ENCODE results near the gene SLC35D3.
A peak's percentile ranks its signal among the peaks of the same experiment; 100 is the strongest.
"Not testable (repeated sequence)": the region's sequence is repeated elsewhere in the genome, so short reads cannot be mapped to it uniquely, and the experiment has no call there.

The SLC35D3 gene

GRCh38 chr6:136961848-136962247, 39.7 kb downstream of the SLC35D3 start:
- no peak overlapping the region for H3K27ac ChIP-seq
- DNase-seq (ENCODE audit: low read depth, low spot score), result no peak

GRCh38 chr6:136962661-136963060, 40.6 kb downstream of the SLC35D3 start:
- no peak overlapping the region for H3K27ac ChIP-seq
- DNase-seq (ENCODE audit: low read depth, low spot score), result no peak

- H3K27ac ChIP-seq, result no peak overlapping the region
- DNase-seq (ENCODE audit: low read depth, low spot score), result no peak
These were observed 41.2 kb downstream of the SLC35D3 start for GRCh38 chr6:136963259-136963658.

GRCh38 chr6:136964398-136964797, 42.3 kb downstream of the SLC35D3 start:
- no peak for DNase-seq (ENCODE audit: low read depth, low spot score)
- no peak overlapping the region for H3K27ac ChIP-seq

- peak; percentile 31 for DNase-seq (ENCODE audit: low read depth, low spot score)
These were observed 46.0 kb downstream of the SLC35D3 start for GRCh38 chr6:136967876-136968752.

GRCh38 chr6:136968837-136969236, 46.7 kb downstream of the SLC35D3 start:
- DNase-seq (ENCODE audit: low read depth, low spot score), result no peak
- H3K27ac ChIP-seq, result peak overlapping the region; percentile 58

More at GRCh38 chr6:136967876-136968752, 46.0 kb downstream of the SLC35D3 start:
- H3K27ac ChIP-seq, result no peak overlapping the region

GRCh38 chr6:136969433-136969832, 47.3 kb downstream of the SLC35D3 start:
- H3K27ac ChIP-seq, result peak overlapping the region; percentile 58
- DNase-seq (ENCODE audit: low read depth, low spot score), result peak; percentile 49

- H3K27ac ChIP-seq, result peak overlapping the region; percentile 58
- peak; percentile 37 for DNase-seq (ENCODE audit: low read depth, low spot score)
These were observed 47.8 kb downstream of the SLC35D3 start for GRCh38 chr6:136969930-136970329.

GRCh38 chr6:136971609-136972008, 49.5 kb downstream of the SLC35D3 start:
- DNase-seq (ENCODE audit: low read depth, low spot score), result no peak
- H3K27ac ChIP-seq, result no peak overlapping the region

GRCh38 chr6:136973781-136974180, 51.7 kb downstream of the SLC35D3 start:
- H3K27ac ChIP-seq; DNase-seq (ENCODE audit: low read depth, low spot score): not testable (repeated sequence)
